DMS153 treated with DMSO at 0.1 percent for 48 hours (cell line): Measurements from ENCODE around the gene SYT13.

ENCODE experiments used
- DNase-seq: peaks from one replicate; lab custom pipeline; 2025; ENCODE audit not compliant: unreplicated experiment; lab: John Stamatoyannopoulos, UW

SYT13 gene

GRCh38 chr11:45313171-45313865 is 27.2 kb upstream of the SYT13 start:
- no peak for DNase-seq

DNA sequence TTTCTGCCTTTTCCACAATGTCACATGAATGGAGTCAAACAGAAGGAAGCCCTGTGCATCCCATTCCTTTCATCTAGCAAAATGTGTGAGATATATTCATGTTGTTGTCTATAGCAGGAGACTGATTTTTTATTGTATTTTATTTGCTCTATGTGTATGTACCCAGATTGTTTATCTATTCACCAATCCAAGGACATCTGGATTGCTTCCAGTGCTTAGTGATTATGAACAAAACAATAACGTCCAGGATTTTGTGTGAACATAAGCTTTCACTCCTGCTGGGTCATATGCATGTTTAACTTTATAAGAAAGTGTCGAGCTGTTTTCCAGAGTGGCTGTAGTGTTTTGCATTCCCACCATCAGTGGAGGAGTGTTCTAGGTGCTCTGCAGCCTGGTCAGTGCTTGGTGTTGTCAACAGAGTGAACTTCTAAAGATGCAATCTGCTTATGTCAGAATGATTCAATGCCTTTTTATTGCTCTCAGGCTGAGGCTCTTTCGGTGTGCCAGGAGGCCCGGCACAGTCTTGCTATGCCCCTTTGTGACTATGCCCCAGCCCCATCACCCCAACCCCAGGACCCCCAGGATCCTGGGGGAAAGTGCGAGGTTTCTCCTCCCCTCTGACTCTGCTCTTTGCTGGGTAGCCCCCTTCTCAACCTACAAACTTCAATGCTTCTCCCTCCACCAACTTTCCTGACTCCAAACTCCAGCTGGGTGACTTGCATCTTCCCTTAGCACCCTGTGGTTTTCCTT is 19.9 kb upstream of the SYT13 start:
- DNase-seq: no peak

DNA sequence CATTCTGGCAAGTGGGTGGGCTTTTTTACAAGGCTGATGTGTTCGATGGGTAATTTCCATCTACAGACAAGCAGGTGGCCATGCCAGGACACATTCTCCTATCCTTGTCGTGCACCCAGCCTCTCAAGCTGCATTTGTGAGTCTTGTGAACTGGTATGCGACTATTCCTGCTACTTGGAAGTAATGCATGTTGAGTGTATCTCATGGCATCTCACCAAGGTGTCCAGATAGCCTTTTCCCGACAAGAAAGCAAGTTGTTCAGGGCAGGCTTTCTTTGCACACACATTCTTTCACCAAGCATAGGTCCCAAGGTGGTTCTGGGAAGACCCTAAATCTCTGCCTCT is 18.8 kb upstream of the SYT13 start:
- DNase-seq: no peak

GRCh38 chr11:45304111-45304991 is 18.2 kb upstream of the SYT13 start:
- DNase-seq: no peak

DNA sequence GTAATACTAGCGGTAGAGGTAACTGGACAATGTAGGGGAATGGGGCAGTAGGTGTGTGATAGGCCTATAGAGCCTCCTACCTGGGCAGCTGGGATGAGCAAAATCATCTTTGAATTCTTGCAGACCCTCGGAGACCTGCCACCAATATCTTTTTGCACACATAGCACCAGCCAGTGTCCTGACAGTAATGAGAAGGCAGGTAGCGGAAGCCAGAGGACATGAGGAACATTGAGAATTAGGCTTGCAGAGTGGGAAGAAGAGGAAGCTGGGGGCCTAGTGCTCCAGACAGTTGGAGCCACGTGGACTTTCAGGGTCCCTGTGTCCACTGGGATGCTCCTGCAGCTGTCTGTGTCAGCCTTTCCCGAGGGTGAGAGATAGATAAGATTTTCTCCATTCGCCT is 17.2 kb upstream of the SYT13 start:
- no peak for DNase-seq

- DNase-seq: peak; percentile 79
Observed at GRCh38 chr11:45301537-45302246, 15.6 kb upstream of the SYT13 start.

GRCh38 chr11:45300715-45301114 is 14.6 kb upstream of the SYT13 start:
- no peak for DNase-seq

DNA sequence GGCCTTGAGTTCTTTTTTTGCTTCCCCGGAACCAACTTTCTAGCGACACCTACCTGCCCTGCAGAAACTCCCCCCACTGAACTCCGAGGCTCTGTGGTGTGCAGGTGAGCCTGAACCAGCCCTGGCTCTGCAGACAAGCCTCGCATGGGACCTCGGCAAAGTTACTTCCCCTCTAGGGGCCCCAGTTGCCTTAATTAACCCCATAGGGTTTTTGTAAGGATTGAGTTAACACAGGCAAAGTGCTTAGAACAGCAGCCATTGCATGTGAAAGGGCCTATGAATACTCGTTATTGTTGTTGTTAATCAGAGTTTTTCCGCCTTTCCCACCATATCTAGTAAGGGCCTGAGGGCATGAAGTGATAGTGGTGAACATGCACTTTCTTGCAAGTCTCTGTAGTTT is 12.6 kb upstream of the SYT13 start:
- DNase-seq: no peak

GRCh38 chr11:45296075-45296474 is 9.9 kb upstream of the SYT13 start:
- DNase-seq: no peak

- DNase-seq: no peak
Observed at GRCh38 chr11:45294499-45294898, 8.4 kb upstream of the SYT13 start.

DNA sequence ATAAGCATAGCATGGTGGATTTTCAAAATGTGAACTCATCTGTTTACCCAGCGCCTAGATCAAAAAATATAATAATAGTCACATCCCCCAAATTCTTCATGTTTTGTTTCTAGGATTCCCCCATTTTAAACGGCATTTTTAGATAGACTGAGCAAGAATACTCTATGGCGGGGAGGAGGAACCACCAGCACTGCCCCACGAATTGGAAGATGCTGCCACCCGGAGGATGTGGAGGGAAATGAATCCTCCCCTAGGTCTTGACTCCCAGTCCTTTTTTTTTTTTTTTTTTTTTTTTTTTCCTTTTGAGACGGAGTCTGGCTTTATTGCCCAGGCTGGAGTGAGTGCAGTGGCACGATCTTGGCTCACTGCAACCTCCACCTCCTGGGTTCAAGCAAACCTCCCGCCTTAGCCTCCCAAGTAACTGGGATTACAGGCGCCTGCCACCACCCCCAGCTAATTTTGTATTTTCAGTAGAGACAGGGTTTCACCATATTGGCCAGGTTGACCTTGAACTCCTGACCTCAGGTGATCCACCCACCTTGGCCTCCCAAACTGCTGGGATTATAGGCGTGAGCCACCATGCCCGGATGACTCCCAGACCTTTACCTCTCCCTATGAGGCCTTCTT is 7.5 kb upstream of the SYT13 start:
- DNase-seq: peak; percentile 82

- DNase-seq: no peak
Observed at GRCh38 chr11:45290586-45290985, 4.4 kb upstream of the SYT13 start.

GRCh38 chr11:45289369-45289768 is 3.2 kb upstream of the SYT13 start:
- DNase-seq: no peak

DNA sequence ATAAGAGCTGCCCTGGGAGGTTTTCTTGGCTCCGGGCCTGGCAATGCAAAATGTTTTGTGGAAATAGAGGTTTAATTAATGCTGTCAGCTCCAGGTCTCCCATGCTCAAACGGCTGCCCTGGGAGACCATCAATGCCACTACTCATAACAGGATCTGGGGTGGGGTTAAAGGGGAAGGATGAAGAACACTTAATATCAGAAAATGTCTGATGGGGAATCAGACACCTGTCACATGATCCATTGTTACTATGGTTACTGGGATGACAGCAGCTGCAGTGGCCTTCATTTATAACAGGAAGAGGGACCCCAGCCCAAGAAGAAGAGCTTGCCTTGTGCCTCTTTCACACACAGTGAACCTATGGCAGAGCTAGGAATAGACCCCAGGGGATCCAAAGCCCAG is 2.2 kb upstream of the SYT13 start:
- no peak for DNase-seq

DNA sequence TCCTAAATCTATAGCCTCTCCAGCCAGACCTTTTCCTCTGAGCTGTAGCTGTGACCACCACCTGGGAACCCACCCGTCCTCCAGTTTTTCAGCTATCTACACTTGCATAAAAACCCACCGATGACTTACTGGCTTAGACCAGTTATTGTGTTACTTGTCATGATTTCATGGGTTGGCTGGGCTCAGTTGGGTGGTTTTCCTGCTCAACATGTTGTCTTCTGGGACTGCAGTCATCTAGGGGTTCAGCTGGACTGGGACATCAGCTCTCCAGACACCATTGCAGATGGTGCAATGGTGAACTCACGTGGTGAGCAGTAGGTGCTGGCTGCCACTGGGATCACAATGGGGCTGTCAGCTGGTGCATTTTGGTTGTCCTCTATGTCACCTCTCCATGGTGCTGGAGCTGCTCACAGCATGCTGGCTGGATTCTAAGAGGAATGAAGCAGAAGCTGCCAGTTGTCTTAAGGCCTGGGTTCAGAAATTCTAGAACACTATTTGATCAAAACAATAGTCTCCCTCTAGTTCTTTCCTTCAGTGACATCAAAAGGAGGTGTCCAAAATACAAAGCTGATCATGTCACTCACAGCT is 1.3 kb upstream of the SYT13 start:
- no peak for DNase-seq

- no peak for DNase-seq
Observed at GRCh38 chr11:45285250-45285828, 802 bp downstream of the SYT13 start.

DNA sequence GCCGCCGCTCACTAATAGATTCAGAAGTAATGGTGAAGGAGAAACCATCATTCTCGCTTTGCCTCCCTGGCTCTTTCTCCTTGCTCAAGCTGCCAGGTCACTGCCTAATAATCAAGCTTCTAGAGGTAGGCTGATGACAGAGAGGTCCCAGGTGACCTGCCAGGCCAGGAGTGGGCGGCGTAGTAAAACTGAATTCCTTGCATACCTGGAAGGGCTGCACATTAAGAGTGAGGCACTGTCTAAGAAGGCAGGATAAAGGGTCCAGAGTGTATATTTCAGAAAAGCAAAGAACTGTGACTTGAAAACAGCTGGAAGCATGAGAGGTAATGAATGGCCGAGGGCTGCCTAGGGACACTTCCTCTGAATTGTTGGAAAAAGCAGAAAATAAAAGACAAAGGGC is 4.1 kb downstream of the SYT13 start:
- DNase-seq: no peak

DNA sequence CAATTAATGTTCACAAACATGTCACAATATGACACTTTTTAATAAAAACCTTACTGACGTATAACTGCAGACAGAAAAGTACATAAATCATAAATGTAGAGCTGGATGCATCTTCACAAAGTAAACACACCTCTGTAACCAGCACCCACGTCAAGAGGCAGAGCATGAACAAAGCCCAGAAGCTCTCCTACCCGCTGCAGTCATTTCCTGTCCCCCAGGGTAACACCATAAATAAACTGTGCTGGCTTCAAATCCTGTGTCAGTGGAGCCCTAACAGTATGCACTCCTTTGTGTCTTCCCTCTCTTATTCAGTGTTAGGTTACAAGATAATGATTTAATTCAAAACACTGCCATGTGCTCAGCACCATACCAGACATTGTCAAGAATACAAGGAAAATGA is 5.7 kb downstream of the SYT13 start:
- DNase-seq: peak; percentile 99

- no peak for DNase-seq
Observed at GRCh38 chr11:45279645-45280044, 6.5 kb downstream of the SYT13 start.

DNA sequence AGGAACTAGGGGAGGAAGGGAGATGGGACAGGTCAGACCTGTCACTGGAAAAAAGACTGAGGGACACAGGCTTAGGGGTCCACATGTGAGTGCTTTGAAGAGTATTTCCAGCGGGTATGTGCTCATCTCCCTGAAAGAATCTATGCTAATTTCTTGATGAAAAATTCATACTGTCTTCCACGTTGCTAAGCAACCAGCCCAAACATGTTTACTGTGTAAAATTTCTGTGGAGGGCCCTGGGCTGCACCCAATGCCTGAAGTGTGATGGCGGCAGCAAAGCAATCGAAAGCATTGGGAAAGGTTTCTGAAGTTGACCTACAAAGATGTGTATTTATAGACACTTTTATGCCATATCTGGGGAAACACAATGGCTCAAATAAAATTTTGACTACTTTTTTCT is 7.4 kb downstream of the SYT13 start:
- no peak for DNase-seq
